GM23338 (cell line): ENCODE measurements around the gene WNT9A.

Experiments used
- CTCF ChIP-seq, 2 experiments: fragments of 200-600 bp in 1 of 2; sonication (generic) in 1 of 2; conservative IDR thresholded peaks; 2 replicates each; pipeline versions ENCODE4 v1.5.1 to v1.6.1; 2016 to 2017; ENCODE audit warnings: antibody characterized with exemption in 2 of 2, low read depth in 2 of 2, mild to moderate bottlenecking in 2 of 2, moderate library complexity in 1 of 2
- EZH2 ChIP-seq: fragments of 200-600 bp; sonication (generic); IDR thresholded peaks from one replicate; pipeline ENCODE4 v1.8.0; 2017; ENCODE audit warnings: antibody characterized with exemption, mild to moderate bottlenecking, low read depth; ENCODE audit not compliant: unreplicated experiment

GRCh38 chr1:227891223-227891954 lies 56.3 kb downstream of the WNT9A start:
- no peak for TF ChIP-seq EZH2
- no peak for TF ChIP-seq CTCF (conservative IDR thresholded peaks at IDR 0.05; ENCODE audit: low read depth in 2 of 2)
